Fibroblast of villous mesenchyme (primary cell): Measurements from ENCODE around the gene CALCOCO1. TPM values are rescaled to one million over a fixed set of nuclear protein-coding genes. Genes with fewer than 3 reads are reported as not detected.
A peak's percentile ranks its signal among the peaks of the same experiment; 100 is the strongest.

ENCODE experiments used
- DNase-seq: peaks from one replicate; pipeline ENCODE4 v3.0.0-alpha.2; 2010; ENCODE audit warnings: low read depth
- H3K4me3 ChIP-seq: 2 replicates; pipeline ENCODE4 v1.5.1; 2011; ENCODE audit warnings: low read depth, mild to moderate bottlenecking, low read length
- total RNA-seq: library from RNA; depleted of rRNA; stranded (reverse); fragments of >200 nt; gene quantifications from 2 replicates; pipeline ENCODE4 v1.2.3, GENCODE V29; 2012
- TF ChIP-seq, protein P1 (sequence below): IDR thresholded peaks from 2 replicates; pipeline ENCODE4 v1.5.1; 2012; ENCODE audit warnings: low read depth, mild to moderate bottlenecking, low read length; ENCODE audit not compliant: insufficient read depth

The CALCOCO1 gene
- total RNA-seq, 1 donor = 78.2 TPM

DNA sequence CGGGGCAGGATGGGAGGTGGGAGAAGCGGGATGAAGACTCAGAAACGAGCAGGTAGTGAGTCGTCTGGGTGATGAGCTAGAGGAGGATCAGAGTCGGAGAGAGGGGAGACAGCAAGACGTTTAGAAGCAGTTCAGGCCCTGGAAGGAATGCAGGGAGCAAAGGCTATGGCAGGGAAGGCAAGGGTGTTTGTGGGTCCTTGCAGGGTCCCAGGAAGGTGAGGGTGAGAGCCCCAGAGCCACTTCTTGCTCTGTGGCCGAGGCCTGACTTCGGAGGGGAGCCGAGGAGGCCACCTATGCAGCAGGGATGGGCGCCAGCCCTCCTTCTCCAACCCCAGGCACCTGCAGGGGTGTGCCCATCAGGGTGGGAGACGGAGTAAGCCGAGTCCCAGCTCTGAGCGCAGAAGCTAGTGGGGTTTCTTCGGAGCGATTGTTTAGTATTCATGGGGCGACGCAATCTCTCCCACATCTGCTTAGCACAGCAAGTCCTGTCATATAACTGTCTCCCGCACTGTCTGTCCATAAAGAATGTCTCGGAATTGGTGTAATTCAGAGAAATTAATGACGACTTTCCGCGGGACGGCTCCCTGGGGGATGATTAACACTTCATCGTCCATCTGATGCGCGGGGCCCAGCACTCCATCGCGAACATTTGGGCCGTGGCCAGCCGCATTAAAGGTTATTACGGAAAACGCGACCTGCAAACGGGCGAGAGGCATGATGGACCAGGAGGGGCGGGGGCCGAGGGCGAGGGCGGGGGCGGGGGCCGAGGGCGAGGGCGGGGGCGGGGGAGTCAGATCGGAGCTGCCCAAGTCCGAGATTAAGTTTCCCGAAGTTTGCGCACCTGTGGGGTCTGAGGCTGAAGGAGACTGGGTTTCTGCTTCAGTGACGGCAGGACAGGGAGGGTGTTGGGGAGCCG is 12.2 kb upstream of the CALCOCO1 start:
- H3K4me3 ChIP-seq = no peak overlapping the region
- TF ChIP-seq, protein P1, sequence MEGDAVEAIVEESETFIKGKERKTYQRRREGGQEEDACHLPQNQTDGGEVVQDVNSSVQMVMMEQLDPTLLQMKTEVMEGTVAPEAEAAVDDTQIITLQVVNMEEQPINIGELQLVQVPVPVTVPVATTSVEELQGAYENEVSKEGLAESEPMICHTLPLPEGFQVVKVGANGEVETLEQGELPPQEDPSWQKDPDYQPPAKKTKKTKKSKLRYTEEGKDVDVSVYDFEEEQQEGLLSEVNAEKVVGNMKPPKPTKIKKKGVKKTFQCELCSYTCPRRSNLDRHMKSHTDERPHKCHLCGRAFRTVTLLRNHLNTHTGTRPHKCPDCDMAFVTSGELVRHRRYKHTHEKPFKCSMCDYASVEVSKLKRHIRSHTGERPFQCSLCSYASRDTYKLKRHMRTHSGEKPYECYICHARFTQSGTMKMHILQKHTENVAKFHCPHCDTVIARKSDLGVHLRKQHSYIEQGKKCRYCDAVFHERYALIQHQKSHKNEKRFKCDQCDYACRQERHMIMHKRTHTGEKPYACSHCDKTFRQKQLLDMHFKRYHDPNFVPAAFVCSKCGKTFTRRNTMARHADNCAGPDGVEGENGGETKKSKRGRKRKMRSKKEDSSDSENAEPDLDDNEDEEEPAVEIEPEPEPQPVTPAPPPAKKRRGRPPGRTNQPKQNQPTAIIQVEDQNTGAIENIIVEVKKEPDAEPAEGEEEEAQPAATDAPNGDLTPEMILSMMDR = no peak
- DNase-seq = peak; percentile 34

DNA sequence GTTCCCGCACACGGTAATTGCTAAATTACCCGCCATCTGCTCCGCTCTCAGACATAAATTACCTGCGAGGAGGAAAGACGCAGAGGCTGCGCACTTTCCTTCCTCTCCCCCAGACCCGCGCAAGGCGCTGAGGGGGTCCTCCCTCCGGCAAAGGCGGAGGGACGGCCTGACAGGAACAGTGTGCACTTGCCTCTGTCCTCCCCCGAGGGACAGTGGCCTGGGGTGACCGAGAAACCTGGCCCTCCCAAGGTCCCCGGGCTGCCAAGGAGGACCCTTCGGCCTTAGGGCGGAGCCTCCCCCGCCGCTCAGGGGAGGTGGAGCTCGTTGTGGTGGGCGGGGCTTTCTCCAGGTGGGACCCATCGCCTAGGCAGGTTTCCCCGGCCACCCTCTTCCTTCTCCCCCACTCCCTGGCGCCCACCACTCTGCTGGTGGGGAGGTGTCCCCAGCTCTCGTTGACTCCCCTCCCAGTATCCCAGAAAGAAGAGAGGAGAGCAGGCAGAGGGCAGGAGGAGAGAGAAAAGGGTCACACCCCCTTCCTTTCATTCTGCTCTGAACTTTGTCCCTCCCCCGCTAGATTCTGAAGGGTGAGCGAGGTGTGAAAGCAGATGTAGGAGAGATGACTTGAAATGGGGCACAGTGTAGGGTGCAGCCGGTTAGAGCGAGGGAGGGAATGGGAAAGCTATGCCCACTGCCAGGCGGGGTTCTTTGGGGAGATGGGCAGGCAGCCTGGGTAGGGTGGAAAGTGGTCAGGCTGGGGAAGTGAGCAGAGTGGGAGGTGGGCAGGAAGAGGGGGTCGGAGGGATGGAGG is 11.4 kb upstream of the CALCOCO1 start:
- TF ChIP-seq, protein P1 = no peak
- DNase-seq = no peak
- H3K4me3 ChIP-seq = no peak overlapping the region

GRCh38 chr12:53737951-53738405 is 10.7 kb upstream of the CALCOCO1 start:
- TF ChIP-seq, protein P1 = no peak

GRCh38 chr12:53737093-53737808 is 10.0 kb upstream of the CALCOCO1 start:
- DNase-seq = no peak
- H3K4me3 ChIP-seq = no peak overlapping the region
- TF ChIP-seq, protein P1 = no peak

More at GRCh38 chr12:53737951-53738405, 10.7 kb upstream of the CALCOCO1 start:
- DNase-seq = no peak
- no peak overlapping the region for H3K4me3 ChIP-seq

DNA sequence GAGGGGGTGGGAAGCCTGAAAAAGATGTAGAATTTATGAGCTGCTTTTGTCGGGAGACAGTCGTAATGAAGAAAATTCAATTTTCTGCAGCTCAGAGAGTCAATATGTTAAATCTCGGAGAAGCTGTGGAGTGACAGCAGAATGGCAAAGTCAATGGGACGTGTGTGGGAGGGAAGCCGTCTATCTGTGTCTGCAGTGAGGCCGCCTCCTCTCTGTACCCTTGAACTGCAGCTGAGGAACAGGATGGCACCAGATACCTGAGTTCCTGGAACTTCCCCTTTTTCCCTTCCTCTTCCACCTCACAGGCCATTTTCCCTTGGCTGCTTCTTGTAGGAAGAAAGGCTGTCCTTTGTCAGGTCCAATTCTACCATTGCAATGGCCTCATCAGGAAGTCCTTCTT is 9.3 kb upstream of the CALCOCO1 start:
- no peak for DNase-seq
- TF ChIP-seq, protein P1 = no peak
- no peak overlapping the region for H3K4me3 ChIP-seq

DNA sequence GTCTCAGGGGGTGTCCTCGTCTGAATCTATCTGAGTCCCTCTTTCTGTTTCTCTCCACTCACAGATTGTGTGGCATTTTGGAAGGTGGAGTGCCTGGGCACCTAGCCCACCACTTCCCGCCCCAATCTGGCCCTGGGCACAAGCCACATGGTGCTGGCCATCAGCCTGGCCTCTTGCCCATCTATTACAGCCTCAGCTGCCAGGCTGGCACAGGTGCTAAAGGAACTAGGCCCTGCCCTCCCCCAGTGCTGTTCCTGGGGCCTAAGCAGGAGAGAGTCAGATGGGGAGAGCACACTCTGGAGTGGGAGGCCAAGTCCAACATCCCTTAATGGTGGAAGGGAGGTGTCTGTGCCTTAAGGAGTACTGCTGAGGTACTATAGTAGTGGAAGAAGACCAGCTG is 8.3 kb upstream of the CALCOCO1 start:
- no peak for DNase-seq
- TF ChIP-seq, protein P1 = no peak
- no peak overlapping the region for H3K4me3 ChIP-seq
